SK-N-SH treated with all-trans-retinoic acid at 6 μM for 48 hours (cell line): ENCODE results near the gene ZDHHC20.
A peak's percentile ranks its signal among the peaks of the same experiment; 100 is the strongest.

ENCODE experiments used
- ATAC-seq: fragments of 200-7000 bp; cut with Tn5 transposase; 3 replicates; pipeline ENCODE4 v1.9.1; 2020; ENCODE audit warnings: mild to moderate bottlenecking, moderate library complexity
- ARNTL ChIP-seq: fragments of 450-650 bp; formaldehyde crosslinking; IDR thresholded peaks from 2 replicates; pipeline ENCODE4 v1.5.0; 2020; ENCODE audit warnings: low read depth, mild to moderate bottlenecking, moderate library complexity, borderline replicate concordance
- BACH2 ChIP-seq: fragments of 250-450 bp; sonication (Bioruptor Pico); IDR thresholded peaks from 2 replicates; pipeline ENCODE4 v1.9.0; 2021; ENCODE audit warnings: mild to moderate bottlenecking, borderline replicate concordance
- CSDC2 ChIP-seq: fragments of 250-450 bp; sonication (Bioruptor Pico); IDR thresholded peaks from 2 replicates; pipeline ENCODE4 v1.5.0; 2020; ENCODE audit warnings: mild to moderate bottlenecking, moderate library complexity
- ESRRG ChIP-seq: fragments of 250-450 bp; sonication (Bioruptor Pico); IDR thresholded peaks from 2 replicates; pipeline ENCODE4 v1.6.1; 2021; ENCODE audit warnings: mild to moderate bottlenecking
- GLIS3 ChIP-seq: fragments of 250-450 bp; sonication (Bioruptor Pico); IDR thresholded peaks from 2 replicates; pipeline ENCODE4 v1.5.0; 2020; ENCODE audit warnings: mild to moderate bottlenecking, moderate library complexity
- ISL1 ChIP-seq: fragments of 250-450 bp; sonication (Bioruptor Pico); IDR thresholded peaks from 2 replicates; pipeline ENCODE4 v2.1.2; 2022; ENCODE audit warnings: mild to moderate bottlenecking, moderate library complexity
- OSR1 ChIP-seq: fragments of 250-450 bp; sonication (Bioruptor Pico); IDR thresholded peaks from 2 replicates; pipeline ENCODE4 v1.8.0; 2022; ENCODE audit warnings: moderate library complexity, mild to moderate bottlenecking, inconsistent platforms
- PPARA ChIP-seq: fragments of 250-450 bp; sonication (Bioruptor Pico); IDR thresholded peaks from 2 replicates; pipeline ENCODE4 v1.5.0; 2020; ENCODE audit warnings: mild to moderate bottlenecking, borderline replicate concordance
- RARB ChIP-seq: fragments of 250-450 bp; sonication (Bioruptor Pico); IDR thresholded peaks from 2 replicates; pipeline ENCODE4 v1.8.0; 2021; ENCODE audit warnings: mild to moderate bottlenecking, moderate library complexity
- SNAI2 ChIP-seq: fragments of 250-450 bp; sonication (Bioruptor Pico); IDR thresholded peaks from 2 replicates; pipeline ENCODE4 v1.5.0; 2020; ENCODE audit warnings: mild to moderate bottlenecking, moderate library complexity
- TOX ChIP-seq: fragments of 250-450 bp; sonication (Bioruptor Pico); IDR thresholded peaks from 2 replicates; pipeline ENCODE4 v1.8.0; 2021; ENCODE audit warnings: mild to moderate bottlenecking, moderate library complexity, borderline replicate concordance
- ZC3H10 ChIP-seq: fragments of 250-450 bp; sonication (Bioruptor Pico); IDR thresholded peaks from 2 replicates; pipeline ENCODE4 v1.5.1; 2021; ENCODE audit warnings: mild to moderate bottlenecking, moderate library complexity
- ZFP3 ChIP-seq: fragments of 250-450 bp; sonication (Bioruptor Pico); IDR thresholded peaks from 2 replicates; pipeline ENCODE4 v1.5.0; 2020; ENCODE audit warnings: mild to moderate bottlenecking, moderate library complexity
- ZFP30 ChIP-seq: fragments of 450-650 bp; formaldehyde crosslinking; IDR thresholded peaks from 2 replicates; pipeline ENCODE4 v1.5.0; 2022; ENCODE audit warnings: mild to moderate bottlenecking, moderate library complexity
- ZNF565 ChIP-seq: fragments of 450-650 bp; formaldehyde crosslinking; conservative IDR thresholded peaks from 2 replicates; pipeline ENCODE4 v1.5.0; 2020; ENCODE audit warnings: low read depth, mild to moderate bottlenecking, moderate library complexity
- ZNF70 ChIP-seq: fragments of 450-650 bp; formaldehyde crosslinking; IDR thresholded peaks from 2 replicates; pipeline ENCODE4 v1.5.0; 2020; ENCODE audit warnings: mild to moderate bottlenecking, moderate library complexity
- ZNF8 ChIP-seq: fragments of 450-650 bp; formaldehyde crosslinking; IDR thresholded peaks from 2 replicates; pipeline ENCODE4 v1.5.0; 2020; ENCODE audit warnings: mild to moderate bottlenecking, moderate library complexity
- TF ChIP-seq, protein P1 (sequence below): fragments of 250-450 bp; sonication (Bioruptor Pico); IDR thresholded peaks from 2 replicates; pipeline ENCODE4 v1.8.0; 2020; ENCODE audit warnings: mild to moderate bottlenecking, moderate library complexity, borderline replicate concordance
- TF ChIP-seq, protein P2 (sequence below): fragments of 250-450 bp; sonication (Bioruptor Pico); IDR thresholded peaks from 2 replicates; pipeline ENCODE4 v1.8.0; 2021; ENCODE audit warnings: low read depth, mild to moderate bottlenecking, moderate library complexity, borderline replicate concordance
- TF ChIP-seq, protein P3 (sequence below): fragments of 250-450 bp; sonication (Bioruptor Pico); IDR thresholded peaks from 2 replicates; pipeline ENCODE4 v1.5.1; 2020; ENCODE audit warnings: low read depth, mild to moderate bottlenecking, moderate library complexity
- TF ChIP-seq, protein P4 (sequence below): fragments of 250-450 bp; sonication (Bioruptor Pico); IDR thresholded peaks from 2 replicates; pipeline ENCODE4 v1.5.1; 2021; ENCODE audit warnings: mild to moderate bottlenecking, moderate library complexity
- TF ChIP-seq, protein P5 (sequence below): fragments of 250-450 bp; sonication (Bioruptor Pico); IDR thresholded peaks from 2 replicates; pipeline ENCODE4 v1.5.0; 2020; ENCODE audit warnings: mild to moderate bottlenecking, moderate library complexity

Gene ZDHHC20

DNA sequence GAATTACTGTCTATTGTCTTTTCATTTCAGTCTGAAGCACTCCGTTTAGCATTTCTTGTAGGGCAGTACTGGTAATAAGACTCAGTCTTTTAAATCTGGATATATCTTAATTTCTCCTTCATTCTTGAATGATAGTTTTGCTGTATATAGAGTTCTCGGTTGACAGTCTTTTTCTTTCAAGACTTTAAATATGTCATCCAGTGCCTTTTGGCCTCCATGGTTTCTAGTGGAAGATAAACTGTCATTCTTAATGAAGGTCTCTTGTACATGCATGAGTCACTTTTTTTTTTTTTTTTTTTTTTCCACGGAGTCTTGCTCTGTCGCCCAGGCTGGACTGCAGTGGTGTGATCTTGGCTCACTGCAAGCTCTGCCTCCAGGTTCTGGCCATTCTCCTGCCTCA is 27.2 kb upstream of the ZDHHC20 start (continued):
- TF ChIP-seq, protein P1, sequence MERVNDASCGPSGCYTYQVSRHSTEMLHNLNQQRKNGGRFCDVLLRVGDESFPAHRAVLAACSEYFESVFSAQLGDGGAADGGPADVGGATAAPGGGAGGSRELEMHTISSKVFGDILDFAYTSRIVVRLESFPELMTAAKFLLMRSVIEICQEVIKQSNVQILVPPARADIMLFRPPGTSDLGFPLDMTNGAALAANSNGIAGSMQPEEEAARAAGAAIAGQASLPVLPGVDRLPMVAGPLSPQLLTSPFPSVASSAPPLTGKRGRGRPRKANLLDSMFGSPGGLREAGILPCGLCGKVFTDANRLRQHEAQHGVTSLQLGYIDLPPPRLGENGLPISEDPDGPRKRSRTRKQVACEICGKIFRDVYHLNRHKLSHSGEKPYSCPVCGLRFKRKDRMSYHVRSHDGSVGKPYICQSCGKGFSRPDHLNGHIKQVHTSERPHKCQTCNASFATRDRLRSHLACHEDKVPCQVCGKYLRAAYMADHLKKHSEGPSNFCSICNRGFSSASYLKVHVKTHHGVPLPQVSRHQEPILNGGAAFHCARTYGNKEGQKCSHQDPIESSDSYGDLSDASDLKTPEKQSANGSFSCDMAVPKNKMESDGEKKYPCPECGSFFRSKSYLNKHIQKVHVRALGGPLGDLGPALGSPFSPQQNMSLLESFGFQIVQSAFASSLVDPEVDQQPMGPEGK (CRISPR knock-in tag): no peak

DNA sequence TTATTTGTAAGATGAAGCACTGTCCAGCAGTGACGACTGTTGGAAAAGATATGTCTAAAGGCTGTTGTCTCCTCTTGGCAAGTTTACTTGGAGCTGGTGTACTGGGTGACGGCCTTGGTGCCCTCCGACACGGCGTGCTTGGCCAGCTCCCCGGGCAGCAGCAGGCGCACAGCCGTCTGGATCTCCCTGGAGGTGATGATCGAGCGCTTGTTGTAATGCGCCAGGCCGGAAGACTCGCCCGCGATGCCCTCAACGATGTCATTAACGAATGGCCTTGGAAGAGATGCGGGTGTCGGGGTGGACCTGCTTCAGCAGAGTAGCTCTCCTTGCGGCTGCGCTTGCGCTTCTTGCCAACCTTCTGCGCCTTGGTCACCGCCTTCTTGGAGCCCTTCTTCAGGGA is 24.6 kb upstream of the ZDHHC20 start:
- TF ChIP-seq, protein P2, sequence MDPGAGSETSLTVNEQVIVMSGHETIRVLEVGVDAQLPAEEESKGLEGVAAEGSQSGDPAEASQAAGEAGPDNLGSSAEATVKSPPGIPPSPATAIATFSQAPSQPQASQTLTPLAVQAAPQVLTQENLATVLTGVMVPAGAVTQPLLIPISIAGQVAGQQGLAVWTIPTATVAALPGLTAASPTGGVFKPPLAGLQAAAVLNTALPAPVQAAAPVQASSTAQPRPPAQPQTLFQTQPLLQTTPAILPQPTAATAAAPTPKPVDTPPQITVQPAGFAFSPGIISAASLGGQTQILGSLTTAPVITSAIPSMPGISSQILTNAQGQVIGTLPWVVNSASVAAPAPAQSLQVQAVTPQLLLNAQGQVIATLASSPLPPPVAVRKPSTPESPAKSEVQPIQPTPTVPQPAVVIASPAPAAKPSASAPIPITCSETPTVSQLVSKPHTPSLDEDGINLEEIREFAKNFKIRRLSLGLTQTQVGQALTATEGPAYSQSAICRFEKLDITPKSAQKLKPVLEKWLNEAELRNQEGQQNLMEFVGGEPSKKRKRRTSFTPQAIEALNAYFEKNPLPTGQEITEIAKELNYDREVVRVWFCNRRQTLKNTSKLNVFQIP (CRISPR knock-in tag): no peak
- TF ChIP-seq GLIS3 (no peak), BACH2 (CRISPR knock-in tag) (no peak), ZFP30 (CRISPR knock-in tag) (no peak), ZC3H10 (no peak), OSR1 (CRISPR knock-in tag) (no peak), ISL1 (CRISPR knock-in tag) (no peak), PPARA (CRISPR knock-in tag) (no peak), SNAI2 (CRISPR knock-in tag) (no peak), RARB (no peak), ZFP3 (CRISPR knock-in tag) (no peak), CSDC2 (CRISPR knock-in tag) (no peak), ZNF70 (CRISPR knock-in tag) (no peak)
- TF ChIP-seq, protein P3, sequence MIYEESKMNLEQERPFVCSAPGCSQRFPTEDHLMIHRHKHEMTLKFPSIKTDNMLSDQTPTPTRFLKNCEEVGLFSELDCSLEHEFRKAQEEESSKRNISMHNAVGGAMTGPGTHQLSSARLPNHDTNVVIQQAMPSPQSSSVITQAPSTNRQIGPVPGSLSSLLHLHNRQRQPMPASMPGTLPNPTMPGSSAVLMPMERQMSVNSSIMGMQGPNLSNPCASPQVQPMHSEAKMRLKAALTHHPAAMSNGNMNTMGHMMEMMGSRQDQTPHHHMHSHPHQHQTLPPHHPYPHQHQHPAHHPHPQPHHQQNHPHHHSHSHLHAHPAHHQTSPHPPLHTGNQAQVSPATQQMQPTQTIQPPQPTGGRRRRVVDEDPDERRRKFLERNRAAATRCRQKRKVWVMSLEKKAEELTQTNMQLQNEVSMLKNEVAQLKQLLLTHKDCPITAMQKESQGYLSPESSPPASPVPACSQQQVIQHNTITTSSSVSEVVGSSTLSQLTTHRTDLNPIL: no peak
- TF ChIP-seq, protein P1 (CRISPR knock-in tag): no peak
- no peak for ATAC-seq

DNA sequence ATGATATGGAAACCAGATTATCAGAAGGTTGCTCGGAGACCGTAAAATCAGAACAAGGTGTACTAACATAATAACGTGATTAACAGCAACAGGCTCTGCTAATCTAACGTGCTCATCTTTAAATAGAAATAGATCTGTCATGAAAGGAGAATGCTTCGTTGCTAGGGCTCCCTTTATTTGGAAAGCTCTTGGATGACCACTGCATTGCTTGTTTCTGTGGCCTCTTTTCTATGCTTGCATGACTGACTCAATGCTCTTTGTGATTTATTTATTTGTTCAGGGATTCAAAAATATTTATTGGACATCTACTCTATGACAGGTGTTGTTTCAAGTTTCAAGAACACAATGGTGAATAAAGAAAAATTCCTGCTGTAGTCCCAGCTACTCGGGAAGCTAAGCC is 22.3 kb upstream of the ZDHHC20 start:
- TF ChIP-seq TOX (CRISPR knock-in tag): no peak
- TF ChIP-seq ESRRG: no peak
- TF ChIP-seq ZNF565 (CRISPR knock-in tag): no peak
- no peak for TF ChIP-seq SNAI2 (CRISPR knock-in tag)
- no peak for TF ChIP-seq ZFP30 (CRISPR knock-in tag)
- TF ChIP-seq, protein P3: no peak
- TF ChIP-seq, protein P4, sequence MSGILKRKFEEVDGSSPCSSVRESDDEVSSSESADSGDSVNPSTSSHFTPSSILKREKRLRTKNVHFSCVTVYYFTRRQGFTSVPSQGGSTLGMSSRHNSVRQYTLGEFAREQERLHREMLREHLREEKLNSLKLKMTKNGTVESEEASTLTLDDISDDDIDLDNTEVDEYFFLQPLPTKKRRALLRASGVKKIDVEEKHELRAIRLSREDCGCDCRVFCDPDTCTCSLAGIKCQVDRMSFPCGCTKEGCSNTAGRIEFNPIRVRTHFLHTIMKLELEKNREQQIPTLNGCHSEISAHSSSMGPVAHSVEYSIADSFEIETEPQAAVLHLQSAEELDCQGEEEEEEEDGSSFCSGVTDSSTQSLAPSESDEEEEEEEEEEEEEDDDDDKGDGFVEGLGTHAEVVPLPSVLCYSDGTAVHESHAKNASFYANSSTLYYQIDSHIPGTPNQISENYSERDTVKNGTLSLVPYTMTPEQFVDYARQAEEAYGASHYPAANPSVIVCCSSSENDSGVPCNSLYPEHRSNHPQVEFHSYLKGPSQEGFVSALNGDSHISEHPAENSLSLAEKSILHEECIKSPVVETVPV: no peak
- TF ChIP-seq ZNF8: no peak
- no peak for TF ChIP-seq ZNF70 (CRISPR knock-in tag)
- TF ChIP-seq BACH2 (CRISPR knock-in tag): no peak
- TF ChIP-seq CSDC2 (CRISPR knock-in tag): no peak
- TF ChIP-seq, protein P2 (CRISPR knock-in tag): no peak
- TF ChIP-seq ZC3H10: no peak
- TF ChIP-seq, protein P5, sequence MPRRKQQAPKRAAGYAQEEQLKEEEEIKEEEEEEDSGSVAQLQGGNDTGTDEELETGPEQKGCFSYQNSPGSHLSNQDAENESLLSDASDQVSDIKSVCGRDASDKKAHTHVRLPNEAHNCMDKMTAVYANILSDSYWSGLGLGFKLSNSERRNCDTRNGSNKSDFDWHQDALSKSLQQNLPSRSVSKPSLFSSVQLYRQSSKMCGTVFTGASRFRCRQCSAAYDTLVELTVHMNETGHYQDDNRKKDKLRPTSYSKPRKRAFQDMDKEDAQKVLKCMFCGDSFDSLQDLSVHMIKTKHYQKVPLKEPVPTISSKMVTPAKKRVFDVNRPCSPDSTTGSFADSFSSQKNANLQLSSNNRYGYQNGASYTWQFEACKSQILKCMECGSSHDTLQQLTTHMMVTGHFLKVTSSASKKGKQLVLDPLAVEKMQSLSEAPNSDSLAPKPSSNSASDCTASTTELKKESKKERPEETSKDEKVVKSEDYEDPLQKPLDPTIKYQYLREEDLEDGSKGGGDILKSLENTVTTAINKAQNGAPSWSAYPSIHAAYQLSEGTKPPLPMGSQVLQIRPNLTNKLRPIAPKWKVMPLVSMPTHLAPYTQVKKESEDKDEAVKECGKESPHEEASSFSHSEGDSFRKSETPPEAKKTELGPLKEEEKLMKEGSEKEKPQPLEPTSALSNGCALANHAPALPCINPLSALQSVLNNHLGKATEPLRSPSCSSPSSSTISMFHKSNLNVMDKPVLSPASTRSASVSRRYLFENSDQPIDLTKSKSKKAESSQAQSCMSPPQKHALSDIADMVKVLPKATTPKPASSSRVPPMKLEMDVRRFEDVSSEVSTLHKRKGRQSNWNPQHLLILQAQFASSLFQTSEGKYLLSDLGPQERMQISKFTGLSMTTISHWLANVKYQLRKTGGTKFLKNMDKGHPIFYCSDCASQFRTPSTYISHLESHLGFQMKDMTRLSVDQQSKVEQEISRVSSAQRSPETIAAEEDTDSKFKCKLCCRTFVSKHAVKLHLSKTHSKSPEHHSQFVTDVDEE (CRISPR knock-in tag): no peak
- TF ChIP-seq RARB: no peak
- no peak for TF ChIP-seq ARNTL
- TF ChIP-seq OSR1 (CRISPR knock-in tag): no peak
- no peak for TF ChIP-seq ZFP3 (CRISPR knock-in tag)
- TF ChIP-seq GLIS3: no peak

More for the DNA sequence above, 22.3 kb upstream of the ZDHHC20 start:
- peak; percentile 27; the same call in 2 of the 3 replicates for ATAC-seq
